ENCODE results near the gene CUL1.
"Not testable (repeated sequence)": the region's sequence is repeated elsewhere in the genome, so short reads cannot be mapped to it uniquely, and the experiment has no call there.

CUL1 gene

GRCh38 chr7:148698007-148698396 lies 701 bp upstream of the CUL1 start:
- no peak for DNase-seq

- no peak for DNase-seq
Measured at GRCh38 chr7:148699024-148699781, 500 bp downstream of the CUL1 start.

GRCh38 chr7:148699782-148700629 lies 1.3 kb downstream of the CUL1 start:
- no peak for DNase-seq

GRCh38 chr7:148700661-148701064 lies 2.0 kb downstream of the CUL1 start:
- no peak for DNase-seq

- no peak for DNase-seq
Measured at GRCh38 chr7:148701414-148701813, 2.7 kb downstream of the CUL1 start.

- no peak for DNase-seq
Measured at GRCh38 chr7:148702876-148703670, 4.4 kb downstream of the CUL1 start.

GRCh38 chr7:148703671-148703962 lies 4.9 kb downstream of the CUL1 start:
- DNase-seq = not testable (repeated sequence)

GRCh38 chr7:148704189-148704588 lies 5.5 kb downstream of the CUL1 start:
- no peak for DNase-seq

- no peak for DNase-seq
Measured at GRCh38 chr7:148704970-148705369, 6.3 kb downstream of the CUL1 start.

GRCh38 chr7:148706368-148706767 lies 7.7 kb downstream of the CUL1 start:
- DNase-seq = no peak

GRCh38 chr7:148708026-148708885 lies 9.6 kb downstream of the CUL1 start:
- no peak for DNase-seq

GRCh38 chr7:148709014-148709413 lies 10.3 kb downstream of the CUL1 start:
- DNase-seq = no peak

- not testable (repeated sequence) for DNase-seq
Measured at GRCh38 chr7:148710426-148710825, 11.7 kb downstream of the CUL1 start.

- DNase-seq = no peak
Measured at GRCh38 chr7:148711191-148712102, 12.7 kb downstream of the CUL1 start.

- no peak for DNase-seq
Measured at GRCh38 chr7:148712678-148713329, 14.1 kb downstream of the CUL1 start.

- no peak for DNase-seq
Measured at GRCh38 chr7:148714498-148714897, 15.8 kb downstream of the CUL1 start.

GRCh38 chr7:148715027-148715426 lies 16.3 kb downstream of the CUL1 start:
- no peak for DNase-seq

- DNase-seq = no peak
Measured at GRCh38 chr7:148717266-148717793, 18.6 kb downstream of the CUL1 start.

- no peak for DNase-seq
Measured at GRCh38 chr7:148718431-148718830, 19.7 kb downstream of the CUL1 start.

GRCh38 chr7:148719753-148720152 lies 21.1 kb downstream of the CUL1 start:
- DNase-seq = no peak

GRCh38 chr7:148720472-148720871 lies 21.8 kb downstream of the CUL1 start:
- no peak for DNase-seq
